K562 (cell line): ENCODE data around the gene FREM3. TPM values are rescaled to one million over a fixed set of nuclear protein-coding genes. Genes with fewer than 3 reads are reported as not detected.

ENCODE experiments used
- ATAC-seq: fragments of 200-7000 bp; cut with Tn5 transposase; 3 replicates; pipeline ENCODE4 v1.9.1; 2020; ENCODE audit warnings: moderate library complexity
- BruUV-seq: library from RNA; stranded (reverse); fragments of 400-500 nt; replicated peaks from 2 replicates; lab custom pipeline; 2021; lab: Mats Ljungman, UMichigan
- CTCF ChIA-PET: fragments of 300-600 bp; formaldehyde crosslinking; extraction: SDS; loops from one replicate; lab custom pipeline; 2021; ENCODE audit warnings: low intra/inter-chr PET ratio; lab: Yijun Ruan, JAX
- POLR2A ChIA-PET: fragments of 300-600, 350-650 bp; sonication (Branson Sonifier 250); formaldehyde crosslinking; extraction: SDS; loops from one replicate; lab custom pipeline; 2021; ENCODE audit warnings: antibody characterized with exemption, inconsistent platforms; lab: Yijun Ruan, JAX
- DNase-seq, 4 experiments: peaks; one replicate each; pipeline versions ENCODE4 v3.0.0 to v3.0.0-alpha.2; 2011 to 2018; ENCODE audit warnings: low spot score in 3 of 4, mixed read lengths in 3 of 4; ENCODE audit errors: extremely low read depth in 1 of 4
- FAIRE-seq: peaks from 2 replicates; lab custom pipeline; 2011; peaks lifted over from hg19 to GRCh38; lab: Jason Lieb, UNC
- H2AFZ ChIP-seq: 2 replicates; pipeline ENCODE4 v1.6.0; 2011; ENCODE audit warnings: low read depth, low read length, control low read depth, inconsistent platforms
- H3K27ac ChIP-seq: fragments of 200-600 bp; 3 replicates; pipeline ENCODE4 v1.8.0; 2011; ENCODE audit warnings: low read depth, mild to moderate bottlenecking, control low read depth, inconsistent platforms, low read length, moderate library complexity, mixed read lengths; ENCODE audit errors: extremely low read depth
- H3K27me3 ChIP-seq, 2 experiments: fragments of 300-600 bp in 1 of 2; 2 replicates in 1 of 2; 3 replicates in 1 of 2; pipeline versions ENCODE4 v1.6.0 to v1.8.0; 2011; ENCODE audit warnings: inconsistent platforms in 2 of 2, low read length in 2 of 2, mild to moderate bottlenecking in 1 of 2, mixed read lengths in 1 of 2, moderate library complexity in 1 of 2; ENCODE audit not compliant: control insufficient read depth in 2 of 2, insufficient read depth in 2 of 2
- H3K36me3 ChIP-seq: fragments of 300-600 bp; 3 replicates; pipeline ENCODE4 v1.8.0; 2011; ENCODE audit warnings: mild to moderate bottlenecking, low read length, inconsistent platforms; ENCODE audit not compliant: control insufficient read depth, insufficient read depth
- H3K4me1 ChIP-seq, 2 experiments: fragments of 200-600 bp in 1 of 2; replicated peaks in 1 of 2; 2 replicates in 1 of 2; 3 replicates in 1 of 2; pipeline versions ENCODE4 v1.5.1 to v1.8.0; 2011; ENCODE audit warnings: inconsistent platforms in 2 of 2, low read length in 2 of 2, mild to moderate bottlenecking in 1 of 2, mixed read lengths in 1 of 2, moderate library complexity in 1 of 2; ENCODE audit not compliant: control insufficient read depth in 2 of 2, insufficient read depth in 2 of 2
- H3K4me2 ChIP-seq: 2 replicates; pipeline ENCODE4 v1.6.1; 2011; ENCODE audit warnings: low read length, control low read depth, inconsistent platforms, mixed read lengths; ENCODE audit not compliant: insufficient read depth
- H3K4me3 ChIP-seq: fragments of 200-600 bp; sonication (generic), shearing (Covaris generic); 2 replicates; pipeline ENCODE4 v1.5.1; 2016; ENCODE audit warnings: control low read depth, inconsistent platforms
- H3K79me2 ChIP-seq: fragments of 200-600 bp; 3 replicates; pipeline ENCODE4 v1.8.0; 2011; ENCODE audit warnings: low read length, inconsistent platforms; ENCODE audit not compliant: control insufficient read depth, insufficient read depth
- H3K9ac ChIP-seq, 2 experiments: 2 replicates each; pipeline versions ENCODE4 v1.6.0 to v1.6.1; 2011; ENCODE audit warnings: low read depth in 2 of 2, low read length in 2 of 2, control low read depth in 1 of 2, inconsistent platforms in 1 of 2, mild to moderate bottlenecking in 1 of 2, mixed read lengths in 1 of 2; ENCODE audit not compliant: insufficient read depth in 1 of 2
- H3K9me1 ChIP-seq: one replicate; pipeline ENCODE4 v1.6.0; 2011; ENCODE audit warnings: inconsistent platforms, mild to moderate bottlenecking, low read length, moderate library complexity; ENCODE audit not compliant: control insufficient read depth, insufficient read depth
- H3K9me3 ChIP-seq: replicated peaks from 2 replicates; pipeline ENCODE4 v1.5.1; 2011; ENCODE audit warnings: low read depth, low read length, inconsistent platforms; ENCODE audit not compliant: control insufficient read depth, insufficient read depth
- H4K20me1 ChIP-seq: replicated peaks from 2 replicates; pipeline ENCODE4 v1.6.1; 2011; ENCODE audit warnings: low read length, inconsistent platforms, mixed read lengths; ENCODE audit not compliant: control insufficient read depth, insufficient read depth
- ARID1B ChIP-seq: fragments of 450-650 bp; IDR thresholded peaks from 2 replicates; pipeline ENCODE4 v1.6.1; 2016; ENCODE audit warnings: antibody characterized with exemption, mild to moderate bottlenecking, inconsistent platforms
- CTBP1 ChIP-seq: fragments of 450-650 bp; IDR thresholded peaks from 2 replicates; pipeline ENCODE4 v1.6.1; 2016; ENCODE audit warnings: borderline replicate concordance
- EP400 ChIP-seq: fragments of 450-650 bp; IDR thresholded peaks from 2 replicates; pipeline ENCODE4 v1.6.1; 2017; ENCODE audit warnings: antibody characterized with exemption, mild to moderate bottlenecking, moderate library complexity
- FOS ChIP-seq: IDR thresholded peaks from 3 replicates; pipeline ENCODE4 v1.6.1; 2011; ENCODE audit not compliant: insufficient read length; ENCODE audit errors: extremely low read depth
- HLTF ChIP-seq: fragments of 450-650 bp; IDR thresholded peaks from 2 replicates; pipeline ENCODE4 v1.6.1; 2016
- PML ChIP-seq: IDR thresholded peaks from 2 replicates; pipeline ENCODE4 v1.6.1; 2012; ENCODE audit warnings: low read length, inconsistent platforms
- SP2 ChIP-seq: IDR thresholded peaks from 2 replicates; pipeline ENCODE4 v1.6.1; 2011; ENCODE audit warnings: mild to moderate bottlenecking, low read depth, low read length, moderate library complexity; ENCODE audit not compliant: poor library complexity, severe bottlenecking; ENCODE audit errors: extremely low read depth
- ZNF436 ChIP-seq: fragments of 250-450, 450-650 bp; sonication (Bioruptor Pico); formaldehyde crosslinking; IDR thresholded peaks from 2 replicates; pipeline ENCODE4 v1.7.0; 2020; ENCODE audit warnings: mild to moderate bottlenecking
- ZSCAN32 ChIP-seq: fragments of 450-650 bp; formaldehyde crosslinking; IDR thresholded peaks from 2 replicates; pipeline ENCODE4 v1.4.0; 2020; ENCODE audit warnings: mild to moderate bottlenecking, moderate library complexity
- WGBS: fragments of 100-300 bp; shearing (Covaris generic); methylation state at CpG from one replicate; pipeline ENCODE4 v1.1.6; 2016; ENCODE audit warnings: low coverage, mixed read lengths; ENCODE audit not compliant: insufficient coverage; ENCODE audit errors: missing lambda C conversion rate; 5-methylcytosine and 5-hydroxymethylcytosine counted together
- in situ Hi-C: fragments of 300-500 bp; cut with MboI; formaldehyde crosslinking; loops from 4 replicates; pipeline ENCODE4 v1.15.0; 2018; ENCODE audit warnings: inconsistent platforms, mixed read lengths
- intact Hi-C: fragments of 100-400 bp; cut with micrococcal nuclease; formaldehyde crosslinking; loops from 2 replicates; pipeline ENCODE4 v1.14.2; 2022
- polyA plus RNA-seq, 8 experiments: library from polyadenylated mRNA; depleted of rRNA in 4 of 8; stranded (reverse) in 5 of 8; unstranded in 3 of 8; fragments of >200 nt; fragmentation: Nextera tagmentation in 2 of 8; fragmentation: Illumina TruSeq in 1 of 8; extraction: Ambion mirVana in 2 of 8; extraction: Trizol in 1 of 8; gene quantifications; 2 replicates each; pipeline versions ENCODE4 v1.2.1 to v1.2.3, GENCODE V29; 2011 to 2014; ENCODE audit warnings: inconsistent platforms in 1 of 8, missing spikeins in 1 of 8
- total RNA-seq, 7 experiments: library from RNA; depleted of rRNA in 6 of 7; stranded (reverse); fragments of >200 nt in 6 of 7; fragmentation: Illumina TruSeq in 2 of 7; extraction: Trizol in 2 of 7; gene quantifications; 2 replicates each; pipeline versions ENCODE4 v1.2.1 to v1.2.3, GENCODE V29; 2011 to 2021; ENCODE audit warnings: low replicate concordance in 1 of 7
- TF ChIP-seq, protein P1 (sequence below): sonication (generic); formaldehyde crosslinking; IDR thresholded peaks from 2 replicates; pipeline ENCODE4 v1.9.0; 2022; ENCODE audit warnings: mild to moderate bottlenecking, missing genetic modification reagents
- TF ChIP-seq, protein P2 (sequence below), 2 experiments: fragments of 450-650 bp; conservative IDR thresholded peaks; 2 replicates each; pipeline ENCODE4 v1.6.1; 2017; ENCODE audit warnings: mild to moderate bottlenecking in 2 of 2, moderate library complexity in 2 of 2

FREM3 gene
- total and polyA plus RNA-seq, 9 of the 15 experiments (the other 6 are each of a cell fraction or from before 2014, with no cell fraction given) = not detected

DNA sequence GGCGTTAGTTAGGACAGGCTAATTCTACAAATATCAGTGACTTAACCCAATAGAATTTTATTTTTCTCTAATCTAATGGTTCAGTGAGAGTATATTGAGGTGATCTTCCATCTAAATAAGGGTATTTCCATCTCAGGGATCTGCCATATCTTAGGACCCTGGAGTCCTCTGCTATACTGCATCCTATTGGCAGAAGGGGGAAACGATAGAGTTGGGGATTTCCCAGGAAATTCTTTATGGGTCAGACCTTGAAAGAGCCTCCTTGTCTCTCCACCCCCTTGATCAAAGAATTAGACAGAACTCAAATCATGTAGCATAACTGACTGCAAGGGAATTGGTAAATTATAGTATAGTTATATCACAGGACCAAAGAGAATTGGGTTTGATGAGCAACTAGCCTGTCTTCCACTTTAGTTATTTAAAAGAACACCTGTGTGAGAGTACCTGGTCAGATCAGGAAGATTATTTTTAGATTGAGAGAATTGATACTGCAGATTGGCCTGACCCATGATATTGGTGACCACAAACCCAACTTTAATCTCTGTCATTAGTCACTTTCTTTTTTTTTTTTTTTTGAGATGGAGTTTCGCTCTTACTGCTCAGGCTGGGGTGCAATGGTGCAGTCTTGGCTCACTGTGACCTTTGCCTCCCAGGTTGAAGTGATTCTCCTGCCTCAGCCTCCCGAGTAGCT lies 161.4 kb downstream of the FREM3 start:
- no TSS peak for BruUV-seq
- intact Hi-C loops (no loop called here), in situ Hi-C loops (no loop called here)
- H2AFZ ChIP-seq = no peak overlapping the region
- no peak overlapping the region for H3K4me2 ChIP-seq
- WGBS = 94% methylated on average over 3 of the region's 4 CpGs
- FAIRE-seq = no peak
- ChIA-PET CTCF (no interaction called here), POLR2A (interaction anchor here (0.7 kb wide), 1 partner anchor 29 kb away, joined by 3 read pairs; no protein-coding TSS in a partner anchor)
- no peaks in the 10 kb centered on the region for H3K9me3 ChIP-seq
- H3K79me2 ChIP-seq = no peaks in the 10 kb centered on the region
- H3K27ac ChIP-seq = no peak overlapping the region
- H4K20me1 ChIP-seq = no peaks in the 10 kb centered on the region
- H3K9ac ChIP-seq = no peak overlapping the region
- no peaks in the 10 kb centered on the region for H3K9me1 ChIP-seq
- no peaks in the 10 kb centered on the region for H3K4me1 ChIP-seq
- no peak for DNase-seq
- H3K27me3 ChIP-seq = no peaks in the 10 kb centered on the region
- H3K4me3 ChIP-seq = no peak overlapping the region
- H3K36me3 ChIP-seq = peaks cover 98% of the 10 kb centered on the region
- TF ChIP-seq CTBP1 = no peak
- TF ChIP-seq FOS = no peak
- TF ChIP-seq HLTF = no peak
- TF ChIP-seq ARID1B = no peak
- no peak for TF ChIP-seq SP2
- TF ChIP-seq ZNF436 = no peak
- TF ChIP-seq, protein P1, sequence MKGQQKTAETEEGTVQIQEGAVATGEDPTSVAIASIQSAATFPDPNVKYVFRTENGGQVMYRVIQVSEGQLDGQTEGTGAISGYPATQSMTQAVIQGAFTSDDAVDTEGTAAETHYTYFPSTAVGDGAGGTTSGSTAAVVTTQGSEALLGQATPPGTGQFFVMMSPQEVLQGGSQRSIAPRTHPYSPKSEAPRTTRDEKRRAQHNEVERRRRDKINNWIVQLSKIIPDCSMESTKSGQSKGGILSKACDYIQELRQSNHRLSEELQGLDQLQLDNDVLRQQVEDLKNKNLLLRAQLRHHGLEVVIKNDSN (CRISPR knock-in tag) = no peak
- TF ChIP-seq EP400 = no peak
- TF ChIP-seq, protein P2, sequence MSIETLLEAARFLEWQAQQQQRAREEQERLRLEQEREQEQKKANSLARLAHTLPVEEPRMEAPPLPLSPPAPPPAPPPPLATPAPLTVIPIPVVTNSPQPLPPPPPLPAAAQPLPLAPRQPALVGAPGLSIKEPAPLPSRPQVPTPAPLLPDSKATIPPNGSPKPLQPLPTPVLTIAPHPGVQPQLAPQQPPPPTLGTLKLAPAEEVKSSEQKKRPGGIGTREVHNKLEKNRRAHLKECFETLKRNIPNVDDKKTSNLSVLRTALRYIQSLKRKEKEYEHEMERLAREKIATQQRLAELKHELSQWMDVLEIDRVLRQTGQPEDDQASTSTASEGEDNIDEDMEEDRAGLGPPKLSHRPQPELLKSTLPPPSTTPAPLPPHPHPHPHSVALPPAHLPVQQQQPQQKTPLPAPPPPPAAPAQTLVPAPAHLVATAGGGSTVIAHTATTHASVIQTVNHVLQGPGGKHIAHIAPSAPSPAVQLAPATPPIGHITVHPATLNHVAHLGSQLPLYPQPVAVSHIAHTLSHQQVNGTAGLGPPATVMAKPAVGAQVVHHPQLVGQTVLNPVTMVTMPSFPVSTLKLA (conservative IDR thresholded peaks at IDR 0.05) = no peak
- no peak for TF ChIP-seq PML
- no peak for TF ChIP-seq ZSCAN32 (CRISPR knock-in tag)
- TF ChIP-seq, all 486 proteins: peak for 0
- ATAC-seq = no peak
